Lung (tissue), 12 donors: ENCODE measurements around the gene PEX5L. TPM values are rescaled to one million over a fixed set of nuclear protein-coding genes. Genes with fewer than 3 reads are reported as not detected.

Experiments
- ATAC-seq: fragments of 200-7000 bp; cut with Tn5 transposase; one replicate; pipeline ENCODE4 v1.9.1; 2020; ENCODE audit warnings: moderate number of reproducible peaks; ENCODE audit not compliant: insufficient read depth, low FRiP score
- DNase-seq, 3 donors: peaks; one replicate each; pipeline ENCODE4 v3.0.0-alpha.2; 2013 to 2017
- H3K27ac ChIP-seq, 2 donors: one replicate each; pipeline ENCODE4 v1.5.1; 2013; ENCODE audit warnings: mild to moderate bottlenecking in 2 of 2, moderate library complexity in 2 of 2, control low read depth in 1 of 2, inconsistent platforms in 1 of 2, low read depth in 1 of 2, low read length in 1 of 2
- H3K27me3 ChIP-seq, 3 donors: one replicate each; pipeline ENCODE4 v1.5.1; 2013; ENCODE audit warnings: low read length in 2 of 3; ENCODE audit not compliant: control insufficient read depth in 3 of 3, insufficient read depth in 3 of 3
- H3K36me3 ChIP-seq, 4 donors: one replicate each; pipeline ENCODE4 v1.5.1; 2013; ENCODE audit warnings: low read length in 4 of 4, mild to moderate bottlenecking in 1 of 4, moderate library complexity in 1 of 4; ENCODE audit not compliant: control insufficient read depth in 4 of 4, insufficient read depth in 4 of 4
- H3K4me1 ChIP-seq, 5 donors: one replicate each; pipeline ENCODE4 v1.5.1; 2013; ENCODE audit warnings: low read length in 5 of 5, mild to moderate bottlenecking in 2 of 5, moderate library complexity in 1 of 5; ENCODE audit not compliant: control insufficient read depth in 5 of 5, insufficient read depth in 5 of 5
- H3K4me3 ChIP-seq: one replicate; pipeline ENCODE4 v1.5.1; 2013; ENCODE audit warnings: mild to moderate bottlenecking, control low read depth, moderate library complexity
- H3K9ac ChIP-seq, 2 donors: one replicate each; pipeline ENCODE4 v1.5.1; 2013; ENCODE audit warnings: low read length in 2 of 2, control low read depth in 1 of 2; ENCODE audit not compliant: insufficient read depth in 1 of 2
- H3K9me3 ChIP-seq, 4 donors: one replicate each; pipeline ENCODE4 v1.5.1; 2013; ENCODE audit warnings: low read length in 3 of 4, mild to moderate bottlenecking in 1 of 4, moderate library complexity in 1 of 4; ENCODE audit not compliant: control insufficient read depth in 4 of 4, insufficient read depth in 3 of 4
- CTCF ChIP-seq: IDR thresholded peaks from 2 replicates; pipeline ENCODE4 v1.5.1; 2012; ENCODE audit warnings: mild to moderate bottlenecking; ENCODE audit errors: control extremely low read depth, extremely low read depth
- WGBS, 2 donors: extraction: QIAGEN DNeasy Blood & Tissue Kit; methylation state at CpG; one replicate each; pipeline ENCODE4 v1.1.7; 2013; 5-methylcytosine and 5-hydroxymethylcytosine counted together
- polyA plus RNA-seq, 2 donors: library from polyadenylated mRNA; stranded (reverse); fragments of 200-250 nt; gene quantifications; one replicate each; pipeline ENCODE4 v1.2.1, GENCODE V29; 2013
- total RNA-seq, 2 donors: library from RNA; depleted of rRNA in 1 of 2; stranded (reverse); fragments of >200 nt in 1 of 2; gene quantifications; one replicate each; pipeline ENCODE4 v1.2.1, GENCODE V29; 2014 to 2021
- donor health status: control.
- donor health status: control.
- donor health status: Bipolar disorder and iron deficiency.
- donor health status: healthy.
- donor health status: DM: yes; HTN: yes; CAD: no.

Gene PEX5L
- total and polyA plus RNA-seq, 4 donors, result 0.02 to 0.80 (median 0.09) TPM

- no peaks in the 10 kb centered on the region for H3K36me3 ChIP-seq
- H3K9ac ChIP-seq, result no peak overlapping the region
- no peak overlapping the region for H3K4me3 ChIP-seq
- TF ChIP-seq CTCF, result no peak
- H3K4me1 ChIP-seq, result no peaks in the 10 kb centered on the region
- 80 to 81% methylated on average over 4 of the region's 4 CpGs for WGBS, 2 donors
- H3K27ac ChIP-seq, result no peak overlapping the region
- DNase-seq, result no peak
- peaks cover 0 to 4% (median 0%) of the 10 kb centered on the region in 4 donors for H3K9me3 ChIP-seq
- H3K27me3 ChIP-seq, result no peaks in the 10 kb centered on the region
- no peak for ATAC-seq
These were observed 102.8 kb downstream of the PEX5L start for GRCh38 chr3:179933914-179934313.

- Histone ChIP-seq H3K27ac (no peak overlapping the region), H3K4me3 (no peak overlapping the region), H3K27me3 (no peaks in the 10 kb centered on the region), H3K9ac (no peak overlapping the region), H3K4me1 (no peaks in the 10 kb centered on the region), H3K36me3 (no peaks in the 10 kb centered on the region), H3K9me3 (peaks cover 0 to 4% (median 0%) of the 10 kb centered on the region in 4 donors)
- DNase-seq (no peak), ATAC-seq (no peak)
- WGBS, 2 donors, result 83 to 86% methylated on average over 4 of the region's 4 CpGs
- TF ChIP-seq CTCF, result no peak
These were observed 103.7 kb downstream of the PEX5L start for GRCh38 chr3:179933080-179933479.

- 87 to 91% methylated on average over 1 of the region's 1 CpG for WGBS, 2 donors
- no peak overlapping the region for H3K27ac ChIP-seq
- no peak for DNase-seq
- no peak overlapping the region for H3K9ac ChIP-seq
- TF ChIP-seq CTCF, result no peak
- H3K4me3 ChIP-seq, result no peak overlapping the region
- H3K36me3 ChIP-seq, result no peaks in the 10 kb centered on the region
- peaks cover 0 to 2% (median 0%) of the 10 kb centered on the region in 4 donors for H3K9me3 ChIP-seq
- H3K27me3 ChIP-seq, result no peaks in the 10 kb centered on the region
- H3K4me1 ChIP-seq, result no peaks in the 10 kb centered on the region
- ATAC-seq, result no peak
These were observed 104.1 kb downstream of the PEX5L start for GRCh38 chr3:179932674-179933073.

GRCh38 chr3:179929091-179929529 lies 107.6 kb downstream of the PEX5L start:
- H3K9me3 ChIP-seq, result no peaks in the 10 kb centered on the region
- H3K4me3 ChIP-seq, result no peak overlapping the region
- WGBS, 2 donors, result 15 to 27% methylated on average over 1 of the region's 1 CpG
- DNase-seq, result peak; percentile 46 to 68 (median 52)
- no peak overlapping the region for H3K9ac ChIP-seq
- H3K4me1 ChIP-seq, result no peaks in the 10 kb centered on the region
- no peaks in the 10 kb centered on the region for H3K36me3 ChIP-seq
- peak; percentile 25 for TF ChIP-seq CTCF
- H3K27ac ChIP-seq, result no peak overlapping the region
- ATAC-seq, result peak; percentile 76
- no peaks in the 10 kb centered on the region for H3K27me3 ChIP-seq
